ENCODE data around the gene PKNOX2.

PKNOX2 gene

DNA sequence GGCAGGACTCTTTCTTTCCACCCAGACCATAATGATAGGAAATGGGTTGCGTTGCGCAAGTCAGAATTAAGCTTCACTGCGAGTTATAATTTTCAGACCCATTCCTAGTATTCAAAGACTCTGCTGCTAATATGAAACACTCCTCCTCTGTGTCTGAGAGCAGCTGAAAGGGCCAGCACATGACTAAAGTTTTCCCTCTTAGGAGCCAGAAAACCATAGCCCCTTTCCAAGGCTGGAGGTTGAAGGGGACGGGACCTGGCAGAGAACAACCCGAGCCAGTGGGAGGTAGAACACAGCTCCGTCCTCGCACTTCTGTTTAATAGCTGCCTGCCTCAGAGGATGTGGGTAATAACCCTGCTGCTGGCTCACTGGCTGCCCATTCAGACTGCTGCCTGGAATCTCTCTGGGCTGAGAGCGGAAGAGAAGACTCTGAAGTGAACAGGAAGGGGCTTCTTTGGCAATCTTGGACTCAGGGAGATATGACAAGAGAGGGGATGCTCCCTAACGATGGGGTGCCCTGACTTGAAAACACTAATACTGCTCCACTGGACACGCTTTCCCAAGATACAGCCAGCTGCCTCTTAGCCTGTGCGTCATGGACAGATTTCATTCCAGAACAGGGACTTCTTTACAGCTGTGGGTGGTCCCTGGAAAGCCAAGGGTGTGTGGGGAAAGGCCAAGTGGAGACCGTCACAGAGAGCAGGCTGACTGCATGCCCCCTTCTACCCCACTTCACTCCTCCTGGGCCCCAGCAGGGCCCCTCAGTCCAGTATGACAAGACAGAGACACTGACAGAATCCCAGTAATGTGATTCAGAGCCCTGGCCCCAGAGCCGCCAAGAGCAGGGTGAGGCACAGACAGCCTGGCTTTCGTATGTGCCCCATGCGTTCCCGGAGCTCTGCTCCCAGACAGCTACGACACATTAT, 174.6 kb downstream of the PKNOX2 start:
- Histone ChIP-seq H3K4me1 (ENCODE audit: insufficient read depth, low read length) (peaks cover 11% of the 10 kb centered on the region; the same call in 1 of the 2 replicates), H3K27ac (ENCODE audit: low read length) (no peak overlapping the region), H3K4me3 (ENCODE audit: low read length) (no peak overlapping the region), H3K9me3 (ENCODE audit: insufficient read depth, low read depth, low read length) (no peaks in the 10 kb centered on the region), H3K27me3 (ENCODE audit: insufficient read depth, low read length) (peaks cover 8% of the 10 kb centered on the region; the same call in 1 of the 2 replicates), H3K36me3 (ENCODE audit: insufficient read depth, low read depth, low read length) (no peaks in the 10 kb centered on the region), H3K9ac (ENCODE audit: low read depth, low read length) (no peak overlapping the region)

DNA sequence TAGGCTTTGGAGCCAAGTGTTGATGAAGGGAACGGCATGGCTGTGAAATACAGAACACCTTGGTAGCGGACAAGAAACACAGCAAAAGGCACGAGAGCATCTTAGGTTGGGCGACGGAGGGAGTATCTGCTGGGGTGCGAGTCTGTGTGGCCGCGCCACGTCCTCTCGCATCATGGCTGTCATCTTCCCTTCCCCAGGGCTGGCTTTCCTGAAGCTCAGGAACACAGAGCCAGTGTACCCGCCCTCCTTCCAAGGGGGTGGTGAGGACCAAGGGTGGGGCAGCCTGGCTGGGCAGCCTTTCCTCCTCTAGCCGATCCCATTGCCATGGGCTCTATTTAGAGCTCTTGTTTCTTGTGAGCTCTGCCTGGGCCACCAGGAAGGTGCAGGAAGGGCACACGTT, 177.1 kb downstream of the PKNOX2 start:
- Histone ChIP-seq H3K9me3 (ENCODE audit: insufficient read depth, low read depth, low read length) (no peaks in the 10 kb centered on the region), H3K9ac (ENCODE audit: low read depth, low read length) (no peak overlapping the region), H3K27ac (ENCODE audit: low read length) (no peak overlapping the region), H3K27me3 (ENCODE audit: insufficient read depth, low read length) (peaks cover 14% of the 10 kb centered on the region), H3K4me3 (ENCODE audit: low read length) (no peak overlapping the region), H3K36me3 (ENCODE audit: insufficient read depth, low read depth, low read length) (no peaks in the 10 kb centered on the region), H3K4me1 (ENCODE audit: insufficient read depth, low read length) (peaks cover 11% of the 10 kb centered on the region; the same call in 1 of the 2 replicates)

DNA sequence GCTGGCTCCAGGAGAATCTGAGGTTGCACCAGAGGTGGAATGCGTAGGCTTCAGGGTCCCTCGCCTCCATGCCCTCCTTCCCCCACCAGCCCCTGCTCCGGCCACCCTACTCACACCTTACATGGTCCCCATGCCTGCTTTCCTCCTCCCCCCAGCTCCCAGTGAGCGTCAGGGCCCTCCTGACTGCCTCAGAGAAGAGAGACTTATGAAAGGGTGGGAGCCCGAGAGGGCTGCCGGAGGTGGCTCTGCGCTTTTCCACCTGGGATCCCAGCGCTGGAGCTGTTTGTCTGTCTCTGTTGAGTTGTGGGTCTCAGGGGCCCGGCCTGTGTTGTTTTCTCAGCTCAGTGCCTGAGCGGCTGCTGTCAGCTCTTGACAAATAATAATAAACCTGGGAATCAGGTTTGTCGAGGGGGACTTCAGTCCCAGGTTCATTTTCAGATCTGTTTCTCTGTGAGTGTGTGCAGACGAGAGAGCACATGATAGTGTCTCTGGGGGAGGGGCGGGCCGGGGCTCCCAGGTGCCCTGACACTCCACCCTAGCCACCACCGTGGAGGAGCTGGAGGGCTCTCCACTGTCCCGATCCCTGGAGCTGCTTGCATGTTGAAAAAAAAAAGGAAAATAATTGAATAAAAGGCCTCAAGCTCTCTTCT, 177.9 kb downstream of the PKNOX2 start:
- no peak overlapping the region for H3K9ac ChIP-seq (ENCODE audit: low read depth, low read length)
- H3K4me1 ChIP-seq (ENCODE audit: insufficient read depth, low read length) = peaks cover 11% of the 10 kb centered on the region; the same call in 1 of the 2 replicates
- no peaks in the 10 kb centered on the region for H3K36me3 ChIP-seq (ENCODE audit: insufficient read depth, low read depth, low read length)
- no peaks in the 10 kb centered on the region for H3K9me3 ChIP-seq (ENCODE audit: insufficient read depth, low read depth, low read length)
- no peak overlapping the region for H3K27ac ChIP-seq (ENCODE audit: low read length)
- H3K4me3 ChIP-seq (ENCODE audit: low read length) = no peak overlapping the region
- H3K27me3 ChIP-seq (ENCODE audit: insufficient read depth, low read length) = peaks cover 22% of the 10 kb centered on the region

DNA sequence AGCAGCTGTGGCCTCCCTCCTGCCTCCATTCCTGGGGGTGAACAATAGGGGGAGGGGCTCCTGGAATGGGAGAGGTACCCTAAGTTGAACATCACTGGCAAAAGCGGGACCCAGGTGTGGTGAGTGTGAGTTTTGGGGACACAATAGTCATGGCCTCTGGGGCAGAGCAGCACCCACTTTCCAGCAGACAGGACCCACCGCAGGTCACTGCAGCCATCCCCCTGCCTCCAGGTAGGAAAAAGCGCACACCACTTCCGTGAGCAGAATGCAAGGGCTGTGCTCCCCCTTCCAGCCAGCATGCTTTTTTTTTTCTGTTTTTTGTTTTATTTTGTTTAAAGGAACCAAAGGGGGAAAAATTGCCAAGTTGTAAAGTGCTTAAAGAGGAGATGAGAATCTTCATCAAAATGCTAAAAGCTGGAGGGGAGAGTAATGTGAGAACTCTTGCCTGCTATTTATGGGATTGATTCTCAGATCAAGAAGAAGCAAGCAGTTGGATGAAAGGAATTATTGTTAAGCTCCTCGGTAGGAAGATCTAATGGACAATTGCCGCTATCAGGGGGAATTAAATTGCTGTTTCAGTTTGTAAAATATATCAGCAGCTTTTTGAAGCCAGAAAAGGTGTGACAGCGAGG, 178.7 kb downstream of the PKNOX2 start:
- H3K9ac ChIP-seq (ENCODE audit: low read depth, low read length) = no peak overlapping the region
- no peaks in the 10 kb centered on the region for H3K36me3 ChIP-seq (ENCODE audit: insufficient read depth, low read depth, low read length)
- no peaks in the 10 kb centered on the region for H3K9me3 ChIP-seq (ENCODE audit: insufficient read depth, low read depth, low read length)
- peaks cover 11% of the 10 kb centered on the region; the same call in 1 of the 2 replicates for H3K4me1 ChIP-seq (ENCODE audit: insufficient read depth, low read length)
- H3K27ac ChIP-seq (ENCODE audit: low read length) = no peak overlapping the region
- H3K27me3 ChIP-seq (ENCODE audit: insufficient read depth, low read length) = peaks cover 24% of the 10 kb centered on the region
- no peak overlapping the region for H3K4me3 ChIP-seq (ENCODE audit: low read length)

DNA sequence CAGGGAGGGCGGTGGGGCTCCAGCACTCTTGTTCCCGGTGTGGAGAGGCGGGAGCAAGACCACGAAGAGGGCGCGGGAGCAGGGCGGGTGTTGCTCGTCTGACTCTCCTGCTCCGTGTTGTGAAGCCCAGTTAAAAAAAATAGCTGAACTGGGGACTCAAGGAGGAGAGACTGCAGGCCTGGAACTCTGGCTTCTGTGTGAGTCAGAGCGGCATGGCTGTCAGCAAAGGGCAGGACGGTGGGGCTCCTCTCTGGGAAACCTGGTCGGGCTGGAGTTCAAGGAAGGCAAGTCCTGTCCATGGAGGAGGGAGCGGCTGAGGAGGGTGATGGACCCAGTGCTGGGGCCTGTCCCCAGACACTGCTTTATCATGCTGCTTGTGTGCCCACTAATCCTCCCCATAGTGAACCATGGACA, 179.2 kb downstream of the PKNOX2 start:
- H3K36me3 ChIP-seq (ENCODE audit: insufficient read depth, low read depth, low read length) = no peaks in the 10 kb centered on the region
- no peaks in the 10 kb centered on the region for H3K9me3 ChIP-seq (ENCODE audit: insufficient read depth, low read depth, low read length)
- peaks cover 19% of the 10 kb centered on the region for H3K27me3 ChIP-seq (ENCODE audit: insufficient read depth, low read length)
- H3K9ac ChIP-seq (ENCODE audit: low read depth, low read length) = no peak overlapping the region
- no peak overlapping the region for H3K27ac ChIP-seq (ENCODE audit: low read length)
- H3K4me3 ChIP-seq (ENCODE audit: low read length) = no peak overlapping the region
- H3K4me1 ChIP-seq (ENCODE audit: insufficient read depth, low read length) = peaks cover 16% of the 10 kb centered on the region; the same call in 1 of the 2 replicates

DNA sequence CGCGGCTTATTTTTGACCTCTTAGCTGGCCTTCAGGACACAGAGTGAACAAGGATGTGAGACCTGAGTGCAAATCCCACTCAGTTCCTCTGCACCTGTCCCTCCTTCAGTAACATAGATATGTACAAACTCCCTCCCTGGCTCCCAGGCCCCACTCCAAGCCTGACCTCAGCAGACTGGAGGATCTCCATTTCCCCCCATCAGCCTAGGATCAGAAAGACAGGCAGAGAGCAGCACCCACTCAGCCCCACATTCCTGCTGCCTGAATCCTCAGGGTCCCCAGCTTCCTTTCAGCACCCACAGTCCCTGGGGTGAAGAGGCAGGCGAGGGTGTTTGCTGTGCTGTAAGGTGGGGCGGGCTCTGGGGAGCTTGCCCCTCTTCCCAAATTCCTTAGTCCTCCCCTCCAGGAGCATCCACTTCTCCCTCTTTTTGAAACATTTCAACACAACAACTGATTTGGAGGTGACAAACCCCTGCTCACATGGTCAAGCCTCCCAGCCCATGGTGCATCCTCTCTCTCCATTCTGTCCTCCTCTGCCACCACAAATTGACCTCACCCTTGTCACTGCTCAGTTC, 180.4 kb downstream of the PKNOX2 start:
- H3K4me3 ChIP-seq (ENCODE audit: low read length) = no peak overlapping the region

DNA sequence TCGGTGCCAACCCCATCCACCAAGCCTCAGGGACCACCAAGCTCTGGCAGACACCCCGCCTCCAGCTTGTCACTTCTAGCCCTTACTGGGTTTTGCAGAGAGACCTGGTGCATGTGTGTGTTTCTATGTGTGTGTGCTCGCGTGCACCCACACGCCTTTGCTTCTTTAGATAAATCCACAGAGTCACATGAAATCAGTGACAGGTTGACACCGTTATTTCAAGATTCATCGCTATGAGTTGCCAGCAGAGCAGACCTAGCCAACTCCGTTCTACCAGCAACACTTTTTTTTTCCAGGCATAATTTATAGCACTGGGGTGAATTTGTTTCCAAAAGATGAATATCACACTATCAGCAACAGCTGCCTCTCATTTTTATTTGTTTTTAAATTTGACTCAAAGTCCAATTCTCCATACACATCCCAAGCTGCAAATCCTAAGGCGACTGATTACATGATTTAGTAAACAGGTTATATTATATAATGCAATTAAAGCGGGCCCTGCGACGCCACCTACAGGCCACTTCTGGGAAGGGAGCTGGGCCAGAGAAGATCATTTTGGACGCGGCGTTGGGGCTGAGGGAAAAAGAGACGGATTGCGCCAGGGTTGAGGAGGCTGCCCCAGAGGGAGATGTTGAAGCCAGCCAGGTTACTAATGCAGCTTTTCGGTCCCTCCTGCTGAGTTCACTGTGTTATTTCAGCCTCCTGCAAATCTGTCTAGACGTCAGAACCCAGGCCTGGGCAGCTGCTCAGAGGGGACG, 181.0 kb downstream of the PKNOX2 start:
- H3K9ac ChIP-seq (ENCODE audit: low read depth, low read length) = no peak overlapping the region

More for the DNA sequence above, 180.4 kb downstream of the PKNOX2 start:
- no peak overlapping the region for H3K9ac ChIP-seq (ENCODE audit: low read depth, low read length)
- H3K9me3 ChIP-seq (ENCODE audit: insufficient read depth, low read depth, low read length) = no peaks in the 10 kb centered on the region
- no peaks in the 10 kb centered on the region for H3K36me3 ChIP-seq (ENCODE audit: insufficient read depth, low read depth, low read length)
- peaks cover 22% of the 10 kb centered on the region for H3K27me3 ChIP-seq (ENCODE audit: insufficient read depth, low read length)
- peaks cover 18% of the 10 kb centered on the region; the same call in 1 of the 2 replicates for H3K4me1 ChIP-seq (ENCODE audit: insufficient read depth, low read length)
- H3K27ac ChIP-seq (ENCODE audit: low read length) = no peak overlapping the region

DNA sequence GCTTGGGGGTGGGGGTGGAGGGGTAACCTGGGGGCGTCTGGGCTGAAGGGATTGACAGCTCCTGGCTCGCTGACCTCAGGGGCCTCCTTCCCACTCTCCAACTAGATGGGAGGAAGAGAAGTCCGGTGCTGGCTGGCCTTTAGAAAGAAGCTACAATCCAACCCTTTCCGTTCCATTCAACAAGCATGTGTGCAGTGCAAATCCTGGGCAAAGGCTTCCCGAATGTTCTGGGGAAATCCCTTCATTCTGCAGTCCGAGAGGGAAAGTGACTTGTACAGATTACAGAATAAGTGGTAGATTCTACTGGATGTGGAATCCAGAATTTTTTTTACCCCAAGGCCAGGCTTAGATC, 181.6 kb downstream of the PKNOX2 start:
- Histone ChIP-seq H3K9ac (ENCODE audit: low read depth, low read length) (no peak overlapping the region), H3K4me1 (ENCODE audit: insufficient read depth, low read length) (peaks cover 18% of the 10 kb centered on the region; the same call in 1 of the 2 replicates), H3K36me3 (ENCODE audit: insufficient read depth, low read depth, low read length) (no peaks in the 10 kb centered on the region), H3K4me3 (ENCODE audit: low read length) (no peak overlapping the region), H3K27me3 (ENCODE audit: insufficient read depth, low read length) (peaks cover 23% of the 10 kb centered on the region), H3K9me3 (ENCODE audit: insufficient read depth, low read depth, low read length) (no peaks in the 10 kb centered on the region), H3K27ac (ENCODE audit: low read length) (no peak overlapping the region)

More for the DNA sequence above, 181.0 kb downstream of the PKNOX2 start:
- Histone ChIP-seq H3K4me1 (ENCODE audit: insufficient read depth, low read length) (peaks cover 18% of the 10 kb centered on the region; the same call in 1 of the 2 replicates), H3K9me3 (ENCODE audit: insufficient read depth, low read depth, low read length) (no peaks in the 10 kb centered on the region), H3K27me3 (ENCODE audit: insufficient read depth, low read length) (peaks cover 23% of the 10 kb centered on the region), H3K4me3 (ENCODE audit: low read length) (no peak overlapping the region), H3K27ac (ENCODE audit: low read length) (no peak overlapping the region), H3K36me3 (ENCODE audit: insufficient read depth, low read depth, low read length) (no peaks in the 10 kb centered on the region)

DNA sequence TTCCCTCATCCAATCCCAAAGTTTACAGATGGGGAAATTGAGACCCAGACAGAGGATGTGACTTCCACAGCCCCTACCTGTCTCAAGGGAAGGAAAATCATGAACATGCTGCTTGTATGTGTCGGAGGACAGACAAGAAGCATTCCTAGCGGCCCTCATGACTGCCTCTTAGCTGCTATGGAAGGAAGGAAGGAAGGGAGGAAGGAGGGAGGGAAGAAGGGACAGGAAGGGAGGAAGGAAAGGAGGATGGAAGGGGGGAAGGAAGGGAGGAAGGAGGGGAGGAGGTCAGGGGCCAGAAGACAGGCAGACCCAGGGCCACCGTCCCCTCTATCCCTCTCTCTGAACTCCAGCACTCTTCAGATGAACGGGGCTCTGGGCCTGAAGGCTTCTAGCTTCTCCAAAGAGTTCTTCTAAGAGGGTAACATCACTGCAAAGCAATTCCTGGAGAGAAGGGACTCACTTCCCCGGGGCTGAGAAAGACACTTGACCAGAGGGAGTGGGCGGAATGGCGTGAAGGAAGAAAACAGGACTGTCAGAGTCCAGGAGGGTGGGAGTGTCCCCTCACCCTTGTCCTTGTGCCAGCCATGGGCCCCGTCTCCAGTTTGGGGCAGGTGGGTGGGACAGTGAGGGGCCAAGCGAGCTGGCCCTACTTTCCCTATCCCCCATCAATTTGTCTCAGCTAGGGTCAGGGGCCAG, 182.2 kb downstream of the PKNOX2 start:
- Histone ChIP-seq H3K36me3 (ENCODE audit: insufficient read depth, low read depth, low read length) (no peaks in the 10 kb centered on the region), H3K4me1 (ENCODE audit: insufficient read depth, low read length) (peaks cover 18% of the 10 kb centered on the region; the same call in 1 of the 2 replicates), H3K27me3 (ENCODE audit: insufficient read depth, low read length) (peaks cover 23% of the 10 kb centered on the region), H3K4me3 (ENCODE audit: low read length) (no peak overlapping the region), H3K27ac (ENCODE audit: low read length) (no peak overlapping the region), H3K9ac (ENCODE audit: low read depth, low read length) (no peak overlapping the region), H3K9me3 (ENCODE audit: insufficient read depth, low read depth, low read length) (no peaks in the 10 kb centered on the region)

DNA sequence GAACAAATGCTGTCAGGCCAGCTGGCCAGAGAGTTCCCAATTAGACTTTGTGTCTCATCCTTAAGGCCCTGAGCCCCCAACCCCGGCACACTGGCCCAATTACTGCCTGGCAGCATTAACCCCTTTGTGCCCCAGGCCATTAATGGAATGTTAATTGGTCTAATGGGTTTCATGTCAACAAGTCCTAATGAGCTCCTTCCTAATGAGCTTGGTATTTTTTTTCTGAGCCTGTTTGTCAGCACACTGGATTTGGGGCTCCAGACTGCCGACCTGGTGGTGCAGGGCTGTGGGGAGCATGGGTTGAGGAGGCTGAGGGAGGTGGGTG, 182.7 kb downstream of the PKNOX2 start:
- Histone ChIP-seq H3K27me3 (ENCODE audit: insufficient read depth, low read length) (peaks cover 23% of the 10 kb centered on the region), H3K36me3 (ENCODE audit: insufficient read depth, low read depth, low read length) (no peaks in the 10 kb centered on the region), H3K9me3 (ENCODE audit: insufficient read depth, low read depth, low read length) (no peaks in the 10 kb centered on the region), H3K4me3 (ENCODE audit: low read length) (no peak overlapping the region), H3K4me1 (ENCODE audit: insufficient read depth, low read length) (peaks cover 18% of the 10 kb centered on the region; the same call in 1 of the 2 replicates), H3K27ac (ENCODE audit: low read length) (no peak overlapping the region), H3K9ac (ENCODE audit: low read depth, low read length) (no peak overlapping the region)

Data from iPS-20b (cell line).